IPS DF 6.9 (cell line): Measurements from ENCODE around the gene KRTAP10-1.

ENCODE experiments used
- DNase-seq: peaks from one replicate; pipeline ENCODE4 v3.0.0-alpha.2; 2013; ENCODE audit warnings: low read depth, low spot score
- H3K27ac ChIP-seq: one replicate; pipeline ENCODE4 v1.5.1; 2013; ENCODE audit warnings: low read length, control low read depth
- H3K27me3 ChIP-seq: 2 replicates; pipeline ENCODE4 v1.6.1; 2013; ENCODE audit warnings: mild to moderate bottlenecking, low read length; ENCODE audit not compliant: control insufficient read depth, insufficient read depth
- H3K36me3 ChIP-seq: 2 replicates; pipeline ENCODE4 v1.6.1; 2013; ENCODE audit warnings: low read length; ENCODE audit not compliant: control insufficient read depth, insufficient read depth
- H3K4me1 ChIP-seq: 2 replicates; pipeline ENCODE4 v1.6.1; 2013; ENCODE audit warnings: low read length; ENCODE audit not compliant: control insufficient read depth, insufficient read depth
- H3K4me3 ChIP-seq: 2 replicates; pipeline ENCODE4 v1.5.1; 2013; ENCODE audit warnings: mild to moderate bottlenecking, low read length
- H3K9me3 ChIP-seq: 2 replicates; pipeline ENCODE4 v1.6.1; 2013; ENCODE audit warnings: low read length, inconsistent platforms; ENCODE audit not compliant: control insufficient read depth, insufficient read depth
- WGBS: extraction: QIAGEN DNeasy Blood & Tissue Kit; methylation state at CpG from one replicate; pipeline ENCODE4 v1.1.7; 2013; ENCODE audit warnings: mixed read lengths, missing lambda C conversion rate; ENCODE audit not compliant: insufficient read length, insufficient coverage; 5-methylcytosine and 5-hydroxymethylcytosine counted together

Gene KRTAP10-1

GRCh38 chr21:44548381-44548780, 8.4 kb upstream of the KRTAP10-1 start:
- H3K27ac ChIP-seq = no peak overlapping the region
- no CpG with 5 or more reads among the region's 13 CpGs for WGBS

GRCh38 chr21:44547656-44548331, 7.8 kb upstream of the KRTAP10-1 start:
- H3K36me3 ChIP-seq = no peaks in the 10 kb centered on the region
- H3K27ac ChIP-seq = no peak overlapping the region
- no peak for DNase-seq
- H3K27me3 ChIP-seq = no peaks in the 10 kb centered on the region
- no peaks in the 10 kb centered on the region for H3K9me3 ChIP-seq
- H3K4me3 ChIP-seq = no peak overlapping the region
- no CpG with 5 or more reads among the region's 5 CpGs for WGBS
- peaks cover 12% of the 10 kb centered on the region for H3K4me1 ChIP-seq

More at GRCh38 chr21:44548381-44548780, 8.4 kb upstream of the KRTAP10-1 start:
- Histone ChIP-seq H3K9me3 (no peaks in the 10 kb centered on the region), H3K4me3 (no peak overlapping the region), H3K4me1 (peaks cover 12% of the 10 kb centered on the region), H3K36me3 (no peaks in the 10 kb centered on the region), H3K27me3 (no peaks in the 10 kb centered on the region)
- DNase-seq = no peak

- Histone ChIP-seq H3K27me3 (no peaks in the 10 kb centered on the region), H3K27ac (no peak overlapping the region), H3K36me3 (no peaks in the 10 kb centered on the region), H3K4me1 (peaks cover 5% of the 10 kb centered on the region), H3K4me3 (no peak overlapping the region), H3K9me3 (no peaks in the 10 kb centered on the region)
- no CpG with 5 or more reads among the region's 3 CpGs for WGBS
- DNase-seq = no peak
Measured at GRCh38 chr21:44544566-44544965, 4.6 kb upstream of the KRTAP10-1 start.

DNA sequence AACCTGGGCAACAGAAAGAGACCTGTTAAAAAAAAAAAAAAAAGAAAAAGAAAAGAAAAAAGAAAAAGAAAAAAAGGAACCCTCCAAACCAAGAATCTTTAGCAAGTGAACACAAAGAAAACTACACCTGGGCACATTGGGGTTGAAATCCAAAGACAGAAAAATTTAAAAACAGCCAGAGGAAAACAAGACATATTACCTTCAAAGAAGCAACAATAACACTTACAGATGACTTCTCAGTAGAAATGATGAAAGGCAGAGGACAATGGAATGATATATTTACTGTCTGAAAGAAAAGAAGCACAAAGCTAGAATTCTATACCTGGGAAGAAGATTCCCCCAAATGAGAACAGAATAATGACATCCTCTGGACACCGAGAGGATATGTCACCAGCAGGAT, 2.7 kb upstream of the KRTAP10-1 start:
- no peak for DNase-seq
- Histone ChIP-seq H3K36me3 (no peaks in the 10 kb centered on the region), H3K4me1 (no peaks in the 10 kb centered on the region), H3K9me3 (no peaks in the 10 kb centered on the region), H3K27ac (no peak overlapping the region), H3K4me3 (no peak overlapping the region), H3K27me3 (no peaks in the 10 kb centered on the region)
- WGBS = no CpG with 5 or more reads among the region's 1 CpG

- H3K9me3 ChIP-seq = no peaks in the 10 kb centered on the region
- H3K4me1 ChIP-seq = no peaks in the 10 kb centered on the region
- no peaks in the 10 kb centered on the region for H3K27me3 ChIP-seq
- no peak overlapping the region for H3K27ac ChIP-seq
- no peak overlapping the region for H3K4me3 ChIP-seq
- no peaks in the 10 kb centered on the region for H3K36me3 ChIP-seq
- no peak for DNase-seq
- no CpG with 5 or more reads among the region's 11 CpGs for WGBS
Measured at GRCh38 chr21:44540741-44541288, 820 bp upstream of the KRTAP10-1 start.

DNA sequence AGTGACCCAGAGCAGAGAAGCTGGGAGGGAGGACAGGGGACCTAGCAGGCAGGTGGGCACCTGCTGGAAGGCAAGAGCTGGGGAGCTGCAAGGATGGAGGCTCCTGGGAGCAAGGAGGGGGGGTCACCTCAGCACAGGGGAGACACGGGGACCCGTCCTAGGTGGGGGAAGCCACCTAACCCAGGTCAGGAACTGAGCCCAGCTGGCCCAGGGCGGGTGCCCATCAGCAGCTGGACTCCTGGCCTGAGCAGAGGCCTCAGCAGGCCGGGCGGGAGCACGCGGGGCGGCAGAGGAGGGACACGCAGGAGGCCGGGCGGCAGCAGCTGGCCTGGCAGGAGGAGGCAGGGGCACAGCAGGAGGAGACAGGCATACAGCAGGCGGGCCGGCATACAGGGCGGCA, 949 bp downstream of the KRTAP10-1 start:
- Histone ChIP-seq H3K9me3 (no peaks in the 10 kb centered on the region), H3K36me3 (no peaks in the 10 kb centered on the region), H3K4me1 (no peaks in the 10 kb centered on the region), H3K27ac (no peak overlapping the region), H3K4me3 (no peak overlapping the region), H3K27me3 (no peaks in the 10 kb centered on the region)
- DNase-seq = no peak
- no CpG with 5 or more reads among the region's 14 CpGs for WGBS

GRCh38 chr21:44537930-44538911, 1.8 kb downstream of the KRTAP10-1 start:
- Histone ChIP-seq H3K4me3 (no peak overlapping the region), H3K27ac (no peak overlapping the region), H3K4me1 (peaks cover 1% of the 10 kb centered on the region; the same call in 1 of the 2 replicates), H3K9me3 (no peaks in the 10 kb centered on the region), H3K36me3 (no peaks in the 10 kb centered on the region), H3K27me3 (no peaks in the 10 kb centered on the region)
- WGBS = no CpG with 5 or more reads among the region's 33 CpGs
- no peak for DNase-seq

DNA sequence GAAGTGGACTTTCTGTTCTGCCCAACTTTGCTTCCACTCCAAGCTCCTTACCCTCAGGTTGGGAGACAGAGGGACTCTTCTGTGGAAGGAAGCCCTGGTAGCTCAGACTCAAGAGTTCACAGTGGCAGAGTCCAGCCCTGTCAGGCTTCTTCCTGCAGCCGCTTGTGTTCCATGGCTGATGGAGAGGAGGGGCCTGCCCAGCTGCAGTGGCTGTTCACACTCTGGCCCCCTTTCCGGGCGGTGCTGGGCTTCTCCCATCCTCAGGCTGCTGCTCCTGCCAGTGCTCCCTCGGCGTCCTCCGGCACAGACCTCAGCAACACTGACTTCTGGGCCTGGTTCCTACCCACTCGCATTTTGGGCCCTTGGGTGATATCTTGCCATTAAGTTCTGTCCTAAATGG, 4.0 kb downstream of the KRTAP10-1 start:
- WGBS = no CpG with 5 or more reads among the region's 7 CpGs
- no peak for DNase-seq
- no peak overlapping the region for H3K27ac ChIP-seq
- no peaks in the 10 kb centered on the region for H3K36me3 ChIP-seq
- H3K4me1 ChIP-seq = peaks cover 1% of the 10 kb centered on the region; the same call in 1 of the 2 replicates
- H3K9me3 ChIP-seq = no peaks in the 10 kb centered on the region
- H3K4me3 ChIP-seq = no peak overlapping the region
- no peaks in the 10 kb centered on the region for H3K27me3 ChIP-seq

GRCh38 chr21:44534688-44535087, 5.3 kb downstream of the KRTAP10-1 start:
- Histone ChIP-seq H3K36me3 (no peaks in the 10 kb centered on the region), H3K27me3 (no peaks in the 10 kb centered on the region), H3K27ac (no peak overlapping the region), H3K9me3 (no peaks in the 10 kb centered on the region), H3K4me1 (peaks cover 1% of the 10 kb centered on the region; the same call in 1 of the 2 replicates), H3K4me3 (no peak overlapping the region)
- DNase-seq = no peak
- no CpG with 5 or more reads among the region's 6 CpGs for WGBS

DNA sequence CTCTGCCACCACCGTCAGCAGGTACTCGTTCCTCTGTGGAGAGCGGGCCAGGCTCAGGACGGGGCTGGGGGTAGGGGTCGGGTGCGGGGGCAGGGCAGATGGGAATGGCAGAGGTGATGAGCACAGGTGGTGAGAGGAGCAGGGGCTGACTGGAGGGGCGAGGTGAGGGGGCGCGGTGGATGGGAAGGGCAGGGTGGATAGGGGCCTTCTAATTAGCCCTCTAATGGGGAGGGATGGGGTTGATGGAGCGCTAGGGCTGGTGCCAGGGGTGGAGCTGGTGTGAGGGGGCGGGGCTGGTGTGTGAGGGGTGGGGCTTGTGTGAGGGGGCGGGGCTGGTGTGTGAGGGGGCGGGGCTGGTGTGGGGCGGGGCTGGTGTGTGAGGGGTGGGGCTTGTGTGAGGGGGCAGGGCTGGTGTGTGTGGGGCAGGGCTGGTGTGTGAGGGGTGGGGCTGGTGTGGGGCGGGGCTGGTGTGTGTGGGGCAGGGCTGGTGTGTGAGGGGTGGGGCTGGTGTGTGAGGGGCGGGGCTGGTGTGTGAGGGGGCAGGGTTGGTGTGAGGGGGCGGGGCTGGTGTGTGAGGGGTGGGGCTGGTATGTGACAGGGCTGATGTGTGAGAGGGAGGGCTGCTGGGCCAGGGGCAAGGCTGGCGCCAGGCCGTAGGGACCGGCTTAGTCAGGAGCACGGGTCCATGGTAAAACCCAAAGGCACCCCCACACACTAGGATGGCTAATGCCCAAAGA, 5.9 kb downstream of the KRTAP10-1 start:
- no CpG with 5 or more reads among the region's 21 CpGs for WGBS
- H3K4me1 ChIP-seq = peaks cover 1% of the 10 kb centered on the region; the same call in 1 of the 2 replicates
- no peaks in the 10 kb centered on the region for H3K9me3 ChIP-seq
- no peak for DNase-seq
- no peaks in the 10 kb centered on the region for H3K36me3 ChIP-seq
- no peak overlapping the region for H3K4me3 ChIP-seq
- H3K27ac ChIP-seq = no peak overlapping the region
- H3K27me3 ChIP-seq = no peaks in the 10 kb centered on the region
